Activated naive CD4-positive, alpha-beta T cell (primary cell): ENCODE results near the gene RB1.
"Not testable (repeated sequence)": the region's sequence is repeated elsewhere in the genome, so short reads cannot be mapped to it uniquely, and the experiment has no call there.

Experiments used
- DNase-seq, 4 experiments: peaks; one replicate each; lab custom pipeline; 2025; lab: John Stamatoyannopoulos, UW

Gene RB1

GRCh38 chr13:48297131-48297786, 6.3 kb upstream of the RB1 start:
- DNase-seq, result no peak

- DNase-seq, result no peak
These were observed 4.0 kb upstream of the RB1 start for GRCh38 chr13:48299591-48299990.

- DNase-seq, result no peak
These were observed 636 bp upstream of the RB1 start for GRCh38 chr13:48302871-48303358.

- no peak for DNase-seq
These were observed 759 bp downstream of the RB1 start for GRCh38 chr13:48304143-48304876.

- DNase-seq, result no peak
These were observed 7.7 kb downstream of the RB1 start for GRCh38 chr13:48311223-48311622.

GRCh38 chr13:48315969-48316650, 12.6 kb downstream of the RB1 start:
- no peak for DNase-seq

GRCh38 chr13:48316826-48317510, 13.4 kb downstream of the RB1 start:
- no peak for DNase-seq

GRCh38 chr13:48317511-48318376, 14.2 kb downstream of the RB1 start:
- DNase-seq, result no peak

GRCh38 chr13:48318377-48318811, 14.8 kb downstream of the RB1 start:
- no peak for DNase-seq

GRCh38 chr13:48318821-48319511, 15.4 kb downstream of the RB1 start:
- no peak for DNase-seq

GRCh38 chr13:48319531-48320398, 16.2 kb downstream of the RB1 start:
- DNase-seq, result no peak

- DNase-seq, result no peak
These were observed 16.8 kb downstream of the RB1 start for GRCh38 chr13:48320399-48320790.

- DNase-seq, result no peak
These were observed 17.4 kb downstream of the RB1 start for GRCh38 chr13:48320891-48321510.

- DNase-seq, result no peak
These were observed 18.7 kb downstream of the RB1 start for GRCh38 chr13:48322294-48322693.

GRCh38 chr13:48333976-48334375, 30.4 kb downstream of the RB1 start:
- no peak for DNase-seq

- DNase-seq, result no peak
These were observed 31.1 kb downstream of the RB1 start for GRCh38 chr13:48334534-48335127.

GRCh38 chr13:48339198-48339597, 35.6 kb downstream of the RB1 start:
- DNase-seq, result not testable (repeated sequence)

- no peak for DNase-seq
These were observed 40.7 kb downstream of the RB1 start for GRCh38 chr13:48344264-48344663.

- DNase-seq, result no peak
These were observed 43.0 kb downstream of the RB1 start for GRCh38 chr13:48346583-48346982.
